ENCODE data around the gene GULP1. TPM values are rescaled to one million over a fixed set of nuclear protein-coding genes. Genes with fewer than 3 reads are reported as not detected.

GULP1 gene
- total RNA-seq, 1 experiment from 2014 or later = 76.0 TPM

DNA sequence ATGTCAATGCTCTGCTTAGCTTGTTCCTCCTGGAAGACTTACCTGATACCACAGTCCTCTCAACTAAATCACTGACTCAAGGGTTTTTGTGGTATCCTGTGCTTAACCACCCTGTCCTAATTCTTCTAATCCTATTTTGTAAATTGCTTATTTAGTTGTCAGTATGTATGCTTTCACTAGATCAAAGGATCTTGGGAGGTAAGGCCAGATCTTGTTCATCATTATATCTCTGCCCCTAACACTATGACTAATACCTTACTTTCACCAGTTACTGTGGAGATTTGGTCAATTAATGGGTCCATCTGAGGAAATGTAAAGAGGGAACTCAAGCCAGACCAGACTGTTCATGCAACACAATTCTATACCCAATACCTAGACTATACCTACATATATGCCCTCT is 203.2 kb downstream of the GULP1 start:
- POLR2A ChIA-PET = no interaction called here
- Histone ChIP-seq H3K36me3 (ENCODE audit: control insufficient read depth in 1 of 2, insufficient read depth in 2 of 2, low read length in 2 of 2) (no peaks in the 10 kb centered on the region), H4K20me1 (ENCODE audit: insufficient read depth) (no peaks in the 10 kb centered on the region), H3K9me3 (ENCODE audit: control insufficient read depth in 1 of 2, insufficient read depth in 1 of 2, low read depth in 1 of 2, low read length in 2 of 2) (no peaks in the 10 kb centered on the region), H3K4me2 (ENCODE audit: low read length) (peak overlapping the region; percentile 57), H3K4me1 (ENCODE audit: control insufficient read depth in 1 of 2, insufficient read depth in 2 of 2, low read length in 2 of 2) (peaks cover 56 to 58% of the 10 kb centered on the region in 2 experiments), H2AFZ (ENCODE audit: low read depth, low read length, poor library complexity, severe bottlenecking) (no peak overlapping the region), H3K79me2 (ENCODE audit: insufficient read depth, low read length) (no peaks in the 10 kb centered on the region), H3K9me2 (ENCODE audit: insufficient read depth) (no peaks in the 10 kb centered on the region), H3K9ac (ENCODE audit: low read length) (no peak overlapping the region), H3K27me3 (ENCODE audit: insufficient read depth, low read length) (no peaks in the 10 kb centered on the region), H3K4me3 (replicated peaks in 1 of 2; ENCODE audit: low read depth in 1 of 2, low read length in 2 of 2) (peak overlapping the region in 1 of 2 experiments; percentile 8; a peak in 1 of 4 replicates), H3K27ac (ENCODE audit: low read depth, low read length) (peak overlapping the region; percentile 91)
- no TSS peak for BruUV-seq (replicated peaks)
- RAD21 ChIA-PET (ENCODE audit: low non-redundant PET in 1 of 2, low total read pairs in 2 of 2, uncharacterized antibody in 2 of 2, unreplicated experiment in 2 of 2) = no interaction called here
- DNase-seq (ENCODE audit: low read depth, low spot score) = peak; percentile 68
- ATAC-seq = peak; percentile 65
- CTCF ChIA-PET = no interaction called here
- intact Hi-C loops (cut with micrococcal nuclease) = loop anchor here (5.0 kb wide), 2 partner anchors 113 to 203 kb away; partner anchors contain the start of gene GULP1
- peak; percentile 44; the same call in 1 of the 2 replicates for TF ChIP-seq SIN3A (IDR thresholded peaks at IDR 0.05; ENCODE audit: low read depth)
- TF ChIP-seq CEBPB (IDR thresholded peaks at IDR 0.05; ENCODE audit: low read depth) = peak; percentile 74
- TF ChIP-seq POLR2AphosphoS5 (IDR thresholded peaks at IDR 0.05; ENCODE audit: low read depth, low read length) = peak; percentile 23; the same call in 1 of the 2 replicates
- peak; percentile 39; the same call in 1 of the 2 replicates for TF ChIP-seq MAX (IDR thresholded peaks at IDR 0.05)
- peak; percentile 77 for TF ChIP-seq JUND (IDR thresholded peaks at IDR 0.05)
- no peak for TF ChIP-seq EGR1 (IDR thresholded peaks at IDR 0.05; ENCODE audit: low read depth)
- no peak for TF ChIP-seq ZNF274 (IDR thresholded peaks at IDR 0.05; ENCODE audit: low read depth, low read length)
- peak; percentile 72 for TF ChIP-seq FOSL1 (IDR thresholded peaks at IDR 0.05; ENCODE audit: low read depth)
- peak; percentile 32; the same call in 1 of the 2 replicates for TF ChIP-seq RAD21 (IDR thresholded peaks at IDR 0.05; ENCODE audit: low read depth)
- no peak for TF ChIP-seq ELF1 (IDR thresholded peaks at IDR 0.05; ENCODE audit: borderline replicate concordance, low read depth)
- TF ChIP-seq TCF7L2 (IDR thresholded peaks at IDR 0.05; ENCODE audit: borderline replicate concordance, extremely low read depth, insufficient read depth, insufficient read length) = peak; percentile 55
- TF ChIP-seq SP1 (IDR thresholded peaks at IDR 0.05; ENCODE audit: low read depth) = peak; percentile 80
- peak; percentile 59; the same call in 1 of the 2 replicates for TF ChIP-seq SRF (IDR thresholded peaks at IDR 0.05; ENCODE audit: low read depth)
- TF ChIP-seq EZH2 (IDR thresholded peaks at IDR 0.05) = no peak
- no peak for TF ChIP-seq YY1 (IDR thresholded peaks at IDR 0.05; ENCODE audit: extremely low read depth, insufficient replicate concordance, low read depth, low read length)
- TF ChIP-seq POLR2A (IDR thresholded peaks at IDR 0.05; ENCODE audit: borderline replicate concordance, extremely low read depth, insufficient read depth, insufficient read length) = no peak
- TF ChIP-seq CBX3 (IDR thresholded peaks at IDR 0.05; ENCODE audit: low read depth) = peak; percentile 75
